GM18507 (cell line): Measurements from ENCODE around the gene AQP12B.
"Not testable (repeated sequence)": the region's sequence is repeated elsewhere in the genome, so short reads cannot be mapped to it uniquely, and the experiment has no call there.

Experiments
- DNase-seq: peaks from one replicate; pipeline ENCODE4 v3.0.0; 2011; ENCODE audit warnings: low read depth; ENCODE audit not compliant: insufficient read length; ENCODE audit errors: extremely low spot score
- FAIRE-seq: peaks from 2 replicates; lab custom pipeline; 2011; peaks lifted over from hg19 to GRCh38; lab: Jason Lieb, UNC

The AQP12B gene

DNA sequence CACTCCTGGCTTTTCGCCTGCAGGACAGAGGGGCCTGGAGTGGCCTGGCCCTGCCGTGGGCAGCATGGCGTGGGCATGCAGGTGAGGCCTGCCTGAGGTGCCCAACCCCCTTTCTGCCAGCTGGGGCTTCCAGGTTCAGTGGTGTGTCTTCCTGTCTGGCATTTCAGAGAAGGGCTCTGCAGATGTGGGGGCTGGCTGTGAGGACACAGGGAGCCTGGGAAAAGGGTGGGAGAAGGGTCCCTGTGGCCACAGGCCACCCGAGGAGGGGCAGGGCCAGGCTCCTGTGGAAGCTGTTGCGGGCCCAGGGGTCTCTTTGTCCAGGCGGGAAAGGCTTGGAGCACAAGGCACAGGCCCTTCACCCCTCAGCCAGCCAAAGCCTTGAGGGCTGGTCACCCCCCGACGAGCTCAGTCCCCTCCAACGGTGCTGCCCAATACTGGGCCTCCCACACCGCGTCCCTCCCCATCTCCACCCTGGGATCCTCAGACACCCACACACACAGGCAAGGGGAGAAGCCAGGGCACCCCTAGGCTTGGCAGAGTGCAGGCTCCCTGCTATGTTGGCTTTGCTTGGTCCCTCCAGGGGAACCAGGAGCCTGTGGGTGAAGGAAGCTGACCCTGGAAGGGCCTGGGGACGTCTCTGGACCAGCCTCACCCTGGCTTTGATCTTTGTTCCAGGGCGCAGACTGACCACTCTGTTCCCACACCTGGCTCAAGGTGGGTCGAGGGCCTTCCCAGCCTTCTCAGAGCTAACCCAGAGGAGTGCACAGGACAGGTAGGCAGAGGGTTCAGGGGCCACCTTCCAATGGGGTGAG is 5.3 kb upstream of the AQP12B start:
- FAIRE-seq (no peak), DNase-seq (no peak)

DNA sequence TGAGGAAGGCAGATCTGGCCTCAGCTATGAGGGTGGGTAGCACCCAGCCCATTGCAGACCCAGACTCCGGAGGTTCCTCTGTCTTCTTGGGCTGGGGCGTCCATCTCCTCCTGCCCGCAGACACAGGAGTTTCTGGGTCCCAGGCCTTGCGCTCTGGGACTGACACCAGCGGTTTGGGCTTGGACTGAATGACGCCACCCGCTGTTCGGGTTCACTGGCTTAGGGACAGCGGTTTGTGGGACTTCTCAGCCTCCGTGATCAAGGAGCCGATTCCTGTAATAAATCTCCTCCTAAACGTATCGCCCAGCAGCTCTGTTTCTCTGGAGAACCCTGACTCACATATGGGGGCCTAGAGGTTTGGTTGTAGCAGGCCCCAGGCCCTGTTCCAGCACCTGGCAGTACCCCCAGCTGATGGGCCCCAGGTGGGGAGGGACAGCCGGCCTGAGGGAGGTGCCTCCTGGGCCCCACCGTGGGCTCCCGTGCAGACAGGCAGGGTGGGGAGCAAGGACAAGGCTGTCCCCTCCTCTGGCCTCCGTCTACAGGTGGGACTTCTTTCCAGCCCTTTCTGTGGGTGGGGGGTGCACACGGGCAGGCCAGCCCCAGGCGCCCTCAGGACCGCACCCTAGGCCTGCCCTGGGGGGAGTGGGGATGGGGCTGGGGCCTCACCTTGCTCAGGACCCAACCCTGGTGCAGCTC is 4.5 kb upstream of the AQP12B start:
- DNase-seq, result no peak
- no peak for FAIRE-seq

DNA sequence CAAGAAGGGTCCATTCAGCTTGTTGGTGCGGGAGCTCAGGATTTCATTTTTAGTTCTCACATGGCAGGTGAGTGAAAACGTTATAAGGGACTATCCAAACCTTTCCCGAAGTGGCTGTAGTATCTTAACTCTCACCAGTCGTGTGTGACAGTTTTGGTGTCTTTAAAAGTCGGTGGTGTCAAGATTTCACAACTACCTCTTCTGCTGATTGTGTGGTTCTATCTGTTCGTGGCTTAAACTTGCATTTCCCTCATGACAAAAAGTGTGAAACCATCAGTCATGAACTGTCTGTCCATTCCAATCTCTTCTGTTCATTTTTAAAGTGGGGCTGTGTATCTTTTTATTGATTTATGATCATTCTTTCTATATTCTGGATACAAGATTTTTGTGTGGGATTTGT is 3.8 kb upstream of the AQP12B start:
- FAIRE-seq (no peak), DNase-seq (no peak)

DNA sequence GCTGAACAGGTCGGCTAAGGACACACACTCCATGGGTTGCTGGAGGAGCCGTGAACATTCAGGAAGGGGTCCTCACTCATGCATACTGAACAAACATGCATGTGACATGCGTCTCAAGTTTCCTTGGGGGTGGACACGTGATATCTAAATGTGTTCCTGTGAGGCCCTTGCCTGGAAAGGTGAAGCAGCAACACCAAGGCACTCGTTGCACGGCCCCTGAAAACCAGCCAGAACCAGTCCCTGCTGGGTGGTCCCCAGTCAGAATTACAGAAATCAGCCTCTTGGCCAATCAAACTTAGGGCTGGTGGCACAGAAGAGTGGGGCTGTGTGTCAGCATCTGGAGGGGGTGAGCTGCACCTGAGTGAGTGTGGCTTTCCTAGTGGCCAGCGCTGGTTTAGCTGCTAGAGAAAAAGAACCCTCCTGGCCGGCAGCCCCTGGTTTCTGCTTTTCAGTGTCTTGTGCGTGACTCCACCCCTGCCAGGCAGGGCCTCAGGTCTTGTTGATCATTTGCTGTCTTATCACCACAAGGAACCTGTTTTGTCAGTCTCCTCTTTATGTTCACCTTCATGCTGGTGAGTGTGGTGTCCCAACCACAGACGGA is 3.2 kb upstream of the AQP12B start:
- DNase-seq, result no peak
- no peak for FAIRE-seq

DNA sequence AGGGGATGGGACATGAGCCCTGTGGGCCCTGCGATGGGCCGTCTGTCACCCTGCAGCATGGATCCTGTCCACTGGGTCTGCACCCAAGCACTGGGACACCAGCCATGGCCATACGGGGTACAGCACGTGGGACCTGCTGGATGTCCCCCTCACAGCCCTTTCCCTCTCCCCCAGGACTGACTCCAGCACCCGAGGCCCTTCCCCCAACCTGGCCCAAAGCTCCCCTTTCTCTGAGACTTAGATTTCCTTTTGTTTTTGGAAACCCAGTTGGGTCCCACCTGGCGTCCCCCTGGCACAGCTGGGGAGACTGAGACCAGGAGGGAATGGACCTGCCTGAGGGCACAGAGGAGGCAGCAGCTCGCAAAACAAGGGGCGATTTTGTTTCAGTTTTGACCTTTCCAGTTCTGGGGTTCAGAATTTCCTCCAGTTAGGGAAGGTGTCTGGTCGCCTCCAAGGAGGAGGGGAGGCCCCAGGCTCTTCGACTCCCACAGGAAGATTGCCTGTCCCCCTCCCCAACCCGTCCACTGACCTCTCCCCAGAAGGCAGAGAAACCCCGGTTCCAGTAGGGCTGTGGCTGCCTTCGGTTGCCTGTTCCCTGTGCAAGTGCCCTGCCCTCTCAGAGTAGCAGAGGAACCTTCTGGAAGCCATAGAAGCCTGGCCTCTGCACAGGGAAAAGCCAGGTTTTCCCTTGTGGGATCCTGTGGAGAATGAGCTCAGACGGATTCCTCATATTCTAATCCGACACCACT is 1.5 kb upstream of the AQP12B start:
- not testable (repeated sequence) for DNase-seq, FAIRE-seq

DNA sequence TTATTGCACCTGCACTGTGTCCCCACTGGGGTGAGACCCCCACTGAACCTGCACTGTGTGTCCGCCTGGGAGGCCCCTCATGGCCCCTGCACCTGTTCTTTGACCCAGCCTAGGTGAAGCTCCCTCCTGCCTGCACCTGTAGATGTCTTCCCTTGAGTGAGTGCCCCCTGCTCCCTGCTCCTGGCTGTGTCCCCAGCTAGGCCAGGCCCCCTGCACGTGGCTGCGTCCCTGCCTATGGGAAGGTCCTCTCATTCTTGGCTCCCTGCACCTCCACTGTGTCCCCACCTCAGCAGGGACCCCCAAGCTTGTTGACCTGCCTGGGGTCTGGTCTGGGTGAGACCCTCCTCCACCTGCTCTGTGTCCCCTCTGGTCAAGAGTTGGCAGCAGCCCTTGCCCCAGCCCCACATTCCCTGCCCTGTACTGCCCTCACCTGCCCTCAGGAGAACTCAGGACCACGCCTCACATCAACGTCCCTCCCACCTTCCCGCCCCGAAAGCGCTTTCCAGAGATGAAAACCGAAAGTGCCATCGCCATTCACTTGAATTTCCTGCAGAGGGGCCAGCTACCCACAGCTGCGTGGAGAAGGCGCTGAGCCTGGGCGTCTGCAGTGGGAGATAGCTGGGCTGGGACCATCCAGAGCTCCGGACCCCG is 769 bp upstream of the AQP12B start:
- DNase-seq, FAIRE-seq: not testable (repeated sequence)

DNA sequence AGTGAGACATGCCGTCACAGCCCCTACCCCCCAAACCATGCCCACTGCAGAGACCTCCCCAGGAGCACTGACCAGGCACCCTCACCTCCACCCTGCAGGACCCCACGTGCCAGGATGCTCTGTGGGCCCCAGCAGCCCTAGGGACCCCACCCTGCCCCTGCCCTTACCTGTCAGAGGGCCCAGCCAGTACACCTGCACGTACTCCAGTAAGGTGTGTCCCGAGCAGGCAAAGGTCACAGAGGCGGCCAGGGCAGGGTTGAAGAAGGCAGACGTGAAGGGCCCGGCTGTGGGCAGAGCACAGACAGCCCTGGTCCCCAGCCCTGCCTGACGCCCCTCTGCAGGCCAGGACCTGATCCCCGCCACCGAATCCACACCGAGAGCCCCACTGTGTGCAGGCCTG is 2.5 kb downstream of the AQP12B start:
- not testable (repeated sequence) for FAIRE-seq, DNase-seq

DNA sequence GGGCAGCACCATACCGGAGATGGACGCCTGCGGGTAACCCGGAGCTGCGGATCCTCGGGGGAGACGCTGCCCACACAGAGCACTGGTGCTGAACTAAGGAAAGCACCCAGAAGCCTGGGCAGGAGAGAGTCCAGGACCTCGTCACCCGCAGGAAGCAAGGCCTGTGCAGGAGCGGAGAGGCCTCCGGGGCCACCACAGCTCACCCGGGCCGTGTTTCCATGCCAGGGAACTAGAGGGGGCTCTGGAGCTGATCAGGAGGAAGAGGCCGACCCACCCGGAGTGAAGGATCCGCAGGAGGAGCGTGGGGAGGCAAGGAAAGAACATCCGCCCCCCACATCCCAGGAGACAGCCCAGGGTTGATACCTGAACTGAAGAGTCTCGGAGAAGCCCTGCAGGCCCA is 3.8 kb downstream of the AQP12B start:
- not testable (repeated sequence) for FAIRE-seq

DNA sequence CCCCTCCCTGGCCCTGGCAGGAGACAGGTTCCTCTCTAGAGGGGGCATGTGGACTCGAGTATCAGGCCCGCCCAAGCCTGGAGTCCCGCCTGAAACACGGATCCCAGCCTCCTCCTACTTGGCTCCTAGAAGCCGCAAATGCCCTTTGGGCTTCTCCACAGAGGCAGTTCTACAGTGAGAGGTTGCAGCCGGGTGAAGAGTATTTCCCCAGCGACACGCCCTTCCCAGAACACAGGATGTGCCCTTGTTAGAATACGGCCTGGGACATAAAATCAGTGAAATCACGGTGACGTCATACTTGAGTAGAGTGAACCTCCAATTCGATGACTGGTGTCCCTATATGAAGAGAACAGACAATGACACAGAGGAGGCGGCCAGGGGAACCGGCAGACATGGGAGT is 4.6 kb downstream of the AQP12B start:
- FAIRE-seq, DNase-seq: not testable (repeated sequence)

More for the DNA sequence above, 3.8 kb downstream of the AQP12B start:
- DNase-seq, result not testable (repeated sequence)

DNA sequence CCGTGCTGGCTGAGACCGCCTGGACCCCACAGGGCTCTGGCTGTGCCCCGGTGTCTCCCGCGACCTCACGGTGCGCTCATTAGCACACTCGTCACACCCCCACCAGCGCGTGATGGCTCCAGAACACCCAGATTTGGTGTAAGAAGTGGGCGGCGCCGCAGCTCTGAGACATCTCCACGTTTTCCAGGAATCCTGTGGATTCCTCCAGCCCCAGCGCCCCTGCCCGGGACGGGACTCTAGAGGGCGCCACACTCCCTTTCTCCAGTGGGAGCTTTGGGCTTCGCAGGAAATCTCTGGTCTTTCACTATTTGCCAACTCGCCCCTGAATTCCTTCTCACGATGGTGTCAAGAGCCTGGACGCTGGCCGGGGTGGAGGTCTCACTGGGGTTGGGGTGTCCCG is 7.3 kb downstream of the AQP12B start:
- not testable (repeated sequence) for DNase-seq, FAIRE-seq

DNA sequence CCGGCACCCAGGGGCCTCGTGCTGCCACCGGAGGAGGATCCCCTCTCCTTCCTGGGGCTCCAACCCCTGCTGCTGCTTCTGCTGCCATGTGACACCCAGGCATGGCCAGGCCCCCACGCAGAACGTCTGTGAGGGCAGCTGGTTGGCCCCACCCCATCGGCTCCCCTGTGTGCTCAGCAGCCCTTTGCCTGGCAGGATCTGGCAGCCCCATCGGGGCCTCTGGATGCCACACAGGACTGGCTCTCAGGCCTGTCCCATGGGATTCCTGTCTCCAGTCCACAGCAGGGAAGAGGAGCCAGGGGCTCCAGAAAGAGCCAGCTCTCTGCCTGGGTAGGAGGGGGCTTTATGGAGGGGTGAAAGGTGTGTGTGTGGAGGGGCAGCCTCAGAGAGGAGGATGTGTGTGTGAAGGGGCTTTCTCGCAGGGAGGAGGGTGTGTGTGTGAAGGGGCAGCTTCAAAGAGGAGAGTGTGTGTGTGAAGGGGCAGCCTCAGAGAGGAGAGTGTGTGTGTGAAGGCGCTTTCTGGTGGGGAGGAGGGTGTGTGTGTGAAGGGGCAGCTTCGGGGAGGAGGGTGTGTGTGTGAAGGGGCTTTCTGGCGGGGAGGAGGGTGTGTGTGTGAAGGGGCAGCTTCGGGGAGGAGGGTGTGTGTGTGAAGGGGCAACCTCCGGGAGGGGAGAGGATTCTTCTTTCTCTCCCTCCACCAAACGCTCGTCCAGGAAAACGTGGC is 8.1 kb downstream of the AQP12B start:
- not testable (repeated sequence) for FAIRE-seq, DNase-seq

DNA sequence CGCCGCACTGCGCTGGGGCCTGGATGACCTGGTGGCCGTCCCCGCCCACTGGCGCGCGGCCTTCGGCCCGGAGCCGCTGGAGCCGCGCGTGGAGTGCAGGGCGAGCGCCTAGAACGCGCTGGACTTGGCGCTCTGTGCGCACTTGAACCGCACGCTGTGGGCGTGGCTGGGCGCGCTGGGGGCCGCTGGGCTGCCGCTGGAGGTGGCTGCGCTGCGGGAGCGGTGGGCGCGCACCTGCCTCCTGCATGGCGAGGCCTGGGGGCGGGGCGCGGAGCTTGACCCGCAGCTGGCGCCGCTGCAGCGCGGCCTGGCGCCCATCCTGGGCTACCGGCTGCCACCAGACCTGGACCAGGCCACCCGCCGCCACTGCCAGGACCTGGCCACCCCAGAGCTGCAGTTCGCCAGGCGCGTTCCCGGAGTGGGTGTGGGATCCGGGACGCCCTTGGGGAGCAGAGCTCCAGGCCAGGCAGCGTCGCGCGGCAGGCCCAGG is 9.9 kb downstream of the AQP12B start:
- FAIRE-seq, result no peak
- DNase-seq, result no peak

DNA sequence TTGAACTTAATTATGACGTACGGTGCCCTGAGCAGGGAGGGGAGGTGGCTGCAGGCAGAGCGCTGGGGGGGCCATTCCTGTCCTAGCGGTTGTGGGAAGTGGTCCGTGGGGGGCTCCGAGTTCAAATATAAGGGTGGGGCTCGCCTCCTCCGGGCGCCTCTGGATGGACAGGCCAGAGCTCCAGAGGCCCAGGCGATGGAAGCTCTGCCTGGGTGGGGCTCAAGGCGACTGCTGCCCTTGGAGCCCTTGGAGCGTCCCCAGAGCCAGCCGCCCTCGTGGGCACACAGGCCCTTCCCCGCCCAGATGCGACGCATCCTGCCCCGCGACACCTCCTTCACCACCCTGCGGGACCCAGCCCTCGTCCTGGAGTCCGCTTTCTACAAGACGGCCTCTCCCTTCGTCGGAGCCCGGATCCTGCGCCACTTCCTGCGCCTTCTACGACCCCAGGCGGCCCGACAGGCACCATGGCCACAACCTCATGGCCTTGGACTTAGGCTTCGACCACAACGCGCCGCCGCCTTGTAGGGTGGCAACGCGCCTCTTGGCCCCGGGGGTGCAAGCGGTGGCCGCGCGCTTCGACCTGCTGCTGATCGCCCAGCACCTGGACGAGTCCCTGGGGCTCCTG is 10.5 kb downstream of the AQP12B start:
- DNase-seq (no peak), FAIRE-seq (no peak)

DNA sequence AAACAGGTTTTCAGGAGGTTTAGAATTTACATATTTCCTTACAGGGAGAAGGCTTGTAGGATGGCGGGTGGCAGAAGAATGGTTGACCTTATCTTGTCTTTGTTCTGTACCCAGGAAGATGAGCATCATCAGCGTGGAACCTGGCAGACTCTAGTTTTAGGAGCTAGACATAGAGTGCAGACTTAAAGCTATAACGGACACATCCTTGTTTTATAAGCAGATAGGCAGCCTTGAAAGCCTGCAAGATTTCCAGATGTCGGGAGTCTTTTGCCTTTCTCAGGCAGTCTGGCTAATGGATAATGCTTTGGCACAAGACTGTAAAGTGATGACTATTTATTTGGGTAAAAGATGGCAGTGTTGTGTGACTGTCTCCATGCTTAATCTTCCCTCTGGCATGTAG is 11.7 kb downstream of the AQP12B start:
- FAIRE-seq (no peak), DNase-seq (no peak)

DNA sequence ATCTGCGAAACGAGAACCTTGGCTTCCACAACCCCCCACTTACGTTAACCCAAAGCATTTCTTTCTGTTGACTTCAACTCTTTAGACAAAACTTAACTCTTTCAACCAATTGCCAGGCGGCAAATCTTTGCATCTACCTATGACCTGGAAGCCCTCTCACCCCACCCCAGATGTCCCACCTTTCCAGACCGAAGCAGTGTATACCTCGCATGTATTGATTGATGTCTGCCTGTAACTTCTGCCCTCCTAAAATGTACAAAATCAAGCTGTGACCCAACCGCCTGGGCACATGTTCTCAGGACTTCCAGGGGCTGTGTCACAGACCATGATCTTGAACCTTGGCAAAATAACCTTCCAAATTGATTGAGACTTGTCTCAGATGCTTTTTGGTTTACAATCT is 12.3 kb downstream of the AQP12B start:
- FAIRE-seq (no peak), DNase-seq (no peak)

DNA sequence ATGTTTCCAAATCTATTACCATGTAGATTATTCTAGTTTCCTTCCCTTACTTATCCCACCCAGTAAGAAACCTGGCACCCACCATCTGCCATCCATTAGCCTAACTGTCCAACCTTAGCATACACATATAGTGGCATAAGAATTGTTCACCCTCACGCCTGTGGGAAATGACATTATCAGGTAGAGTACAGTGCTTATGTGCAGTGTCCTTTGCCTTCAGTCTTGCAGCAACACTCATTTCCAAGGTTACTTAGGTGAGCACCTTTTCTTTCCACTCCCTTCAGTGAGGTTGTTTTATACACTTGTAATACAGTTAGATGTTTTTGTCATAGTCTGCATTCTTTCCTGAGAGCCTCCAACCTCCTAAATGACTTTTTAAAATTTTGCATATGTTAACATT is 18.1 kb downstream of the AQP12B start:
- FAIRE-seq (no peak), DNase-seq (no peak)

DNA sequence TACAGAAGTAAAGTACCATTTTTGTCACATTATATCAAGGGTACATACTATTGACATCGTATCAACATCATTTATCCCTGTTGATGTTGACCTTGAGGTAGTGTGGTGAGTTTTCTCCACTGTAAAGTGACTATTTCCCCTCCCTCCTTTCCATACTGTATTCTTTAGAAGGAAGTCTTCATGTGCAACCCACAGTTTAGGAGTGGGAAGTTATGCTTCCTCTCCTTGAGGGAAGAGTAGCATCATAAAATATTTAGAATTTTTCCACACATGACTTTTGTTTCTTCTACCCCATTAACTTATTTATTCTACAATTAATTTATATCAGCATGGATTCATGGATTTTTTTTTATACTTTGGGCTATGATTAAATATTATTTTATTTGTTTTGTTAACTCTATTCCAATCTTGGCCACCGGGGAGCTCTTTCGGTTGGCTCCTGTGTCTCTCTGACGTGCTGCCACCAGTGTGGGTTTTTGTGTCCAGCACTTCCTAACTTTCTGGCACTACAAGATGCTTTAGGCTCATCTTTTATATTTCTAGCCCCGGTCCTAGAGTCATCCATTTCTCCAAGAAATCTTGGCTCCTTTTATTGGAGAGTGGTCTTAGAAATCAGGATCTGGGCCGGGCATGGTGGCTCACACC is 19.0 kb downstream of the AQP12B start:
- DNase-seq, result no peak

DNA sequence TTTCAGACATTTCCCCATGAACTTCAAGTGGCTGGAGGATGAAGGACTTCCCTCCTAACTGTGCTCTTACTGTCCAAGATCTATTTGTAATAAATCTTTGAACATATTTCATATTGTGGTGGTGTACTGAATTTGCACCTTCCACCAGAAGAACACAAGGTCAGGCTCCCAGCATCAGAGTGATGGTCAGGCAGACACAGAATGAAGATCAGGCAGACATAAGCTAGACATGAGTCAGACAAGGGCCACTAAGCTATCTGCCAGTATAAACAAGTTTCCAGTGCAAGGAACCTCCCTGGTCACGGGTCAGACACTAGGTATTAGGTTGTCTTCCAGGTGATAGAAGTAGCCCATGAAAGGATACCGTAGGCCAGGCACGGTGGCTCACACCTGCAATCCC is 20.0 kb downstream of the AQP12B start:
- DNase-seq (no peak), FAIRE-seq (no peak)

More for the DNA sequence above, 19.0 kb downstream of the AQP12B start:
- FAIRE-seq, result no peak
